HepG2 (cell line): ENCODE results near the gene CA11. TPM values are rescaled to one million over a fixed set of nuclear protein-coding genes. Genes with fewer than 3 reads are reported as not detected.

Experiments
- BCL6 ChIP-seq: IDR thresholded peaks from 2 replicates; pipeline ENCODE4 v1.6.1; 2016; ENCODE audit warnings: missing genetic modification reagents, missing compliant biosample characterization
- CENPT ChIP-seq: sonication (generic); formaldehyde crosslinking; IDR thresholded peaks from 2 replicates; pipeline ENCODE4 v1.8.0; 2022; ENCODE audit warnings: low read depth, mild to moderate bottlenecking, moderate library complexity, missing genetic modification reagents
- CHD4 ChIP-seq: fragments of 200-600 bp; sonication (generic); IDR thresholded peaks from 2 replicates; pipeline ENCODE4 v1.7.0; 2017; ENCODE audit warnings: mild to moderate bottlenecking, low read length, borderline replicate concordance
- FOXA1 ChIP-seq, 2 experiments: fragments of 450-650 bp in 1 of 2; sonication (generic) in 1 of 2; formaldehyde crosslinking in 1 of 2; IDR thresholded peaks; 2 replicates each; pipeline versions ENCODE4 v1.4.0 to v1.6.1; 2016 to 2020; ENCODE audit warnings: missing genetic modification reagents in 1 of 2
- FOXM1 ChIP-seq: sonication (generic); formaldehyde crosslinking; IDR thresholded peaks from 2 replicates; pipeline ENCODE4 v1.5.0; 2020; ENCODE audit warnings: missing genetic modification reagents
- HIVEP1 ChIP-seq: sonication (generic); formaldehyde crosslinking; IDR thresholded peaks from 2 replicates; pipeline ENCODE4 v1.4.0; 2020; ENCODE audit warnings: mild to moderate bottlenecking, missing genetic modification reagents
- MIXL1 ChIP-seq: IDR thresholded peaks from 2 replicates; pipeline ENCODE4 v1.6.1; 2016
- MLLT10 ChIP-seq: sonication (generic); formaldehyde crosslinking; IDR thresholded peaks from 2 replicates; pipeline ENCODE4 v1.4.0; 2020; ENCODE audit warnings: missing genetic modification reagents
- RFX5 ChIP-seq: IDR thresholded peaks from 2 replicates; pipeline ENCODE4 v1.6.1; 2011; ENCODE audit warnings: low read depth, low read length, improper control_type of control experiment
- SALL2 ChIP-seq: sonication (generic); formaldehyde crosslinking; IDR thresholded peaks from 2 replicates; pipeline ENCODE4 v1.8.1; 2023; ENCODE audit warnings: mild to moderate bottlenecking, missing genetic modification reagents, inconsistent platforms
- SSRP1 ChIP-seq: IDR thresholded peaks from 2 replicates; pipeline ENCODE4 v1.6.1; 2016; ENCODE audit warnings: control low read depth
- STAG1 ChIP-seq: sonication (generic); formaldehyde crosslinking; IDR thresholded peaks from 2 replicates; pipeline ENCODE4 v1.4.0; 2020; ENCODE audit warnings: missing genetic modification reagents
- SYNCRIP ChIP-seq: fragments of 200-400 bp; formaldehyde crosslinking; IDR thresholded peaks from 2 replicates; pipeline ENCODE4 v1.6.1; 2018; ENCODE audit warnings: mild to moderate bottlenecking, low read depth, low read length; ENCODE audit not compliant: insufficient read depth
- U2AF1 ChIP-seq: fragments of 200-400 bp; formaldehyde crosslinking; optimal IDR thresholded peaks from 2 replicates; pipeline ENCODE3; 2017; ENCODE audit warnings: mild to moderate bottlenecking, low read depth, low read length
- YEATS2 ChIP-seq: sonication (generic); formaldehyde crosslinking; IDR thresholded peaks from 2 replicates; pipeline ENCODE4 v1.4.0; 2020; ENCODE audit warnings: missing genetic modification reagents, borderline replicate concordance
- ZNF3 ChIP-seq: IDR thresholded peaks from 2 replicates; pipeline ENCODE4 v1.7.0; 2017; ENCODE audit warnings: inconsistent platforms
- ZNF644 ChIP-seq: IDR thresholded peaks from 2 replicates; pipeline ENCODE4 v1.6.1; 2016; ENCODE audit warnings: low read depth
- ZSCAN9 ChIP-seq: IDR thresholded peaks from 2 replicates; pipeline ENCODE4 v1.6.1; 2016; ENCODE audit warnings: borderline replicate concordance
- polyA plus RNA-seq, 8 experiments: library from polyadenylated mRNA; depleted of rRNA in 3 of 8; stranded (reverse) in 7 of 8; unstranded in 1 of 8; fragments of >200 nt; fragmentation: Illumina TruSeq in 4 of 8; extraction: Trizol in 4 of 8; gene quantifications; 2 replicates each; pipeline versions ENCODE4 v1.2.1 to v1.2.3, GENCODE V29; 2011 to 2016; ENCODE audit warnings: low read depth in 4 of 8, missing spikeins in 1 of 8, mixed read lengths in 1 of 8; ENCODE audit not compliant: insufficient read depth in 1 of 8
- total RNA-seq, 5 experiments: library from RNA; depleted of rRNA; stranded (reverse); fragments of >200 nt; fragmentation: Illumina TruSeq; extraction: Trizol; gene quantifications; 2 replicates each; pipeline ENCODE4 v1.2.3, GENCODE V29; 2016; ENCODE audit warnings: low read depth in 1 of 5
- TF ChIP-seq, protein P1 (sequence below), 2 experiments: IDR thresholded peaks; 2 replicates each; pipeline ENCODE4 v1.6.1; 2011 to 2012; ENCODE audit warnings: low read length in 2 of 2, borderline replicate concordance in 1 of 2, low read depth in 1 of 2, mild to moderate bottlenecking in 1 of 2, moderate library complexity in 1 of 2
- TF ChIP-seq, protein P2 (sequence below): sonication (generic); formaldehyde crosslinking; IDR thresholded peaks from 2 replicates; pipeline ENCODE4 v1.4.0; 2020; ENCODE audit warnings: missing genetic modification reagents
- TF ChIP-seq, protein P3 (sequence below): sonication (generic); formaldehyde crosslinking; IDR thresholded peaks from 2 replicates; pipeline ENCODE4 v1.5.1; 2020; ENCODE audit warnings: mild to moderate bottlenecking, missing genetic modification reagents
- TF ChIP-seq, protein P4 (sequence below): sonication (generic); formaldehyde crosslinking; IDR thresholded peaks from 2 replicates; pipeline ENCODE4 v1.4.0; 2020; ENCODE audit warnings: mild to moderate bottlenecking, missing genetic modification reagents
- TF ChIP-seq, protein P5 (sequence below): sonication (generic); formaldehyde crosslinking; conservative IDR thresholded peaks from 2 replicates; pipeline ENCODE4 v1.8.1; 2023; ENCODE audit warnings: missing genetic modification reagents

Gene CA11
- total and polyA plus RNA-seq, 2 of the 13 experiments (the other 11 are each of a cell fraction or from before 2014, with no cell fraction given), result 0.41 to 0.58 TPM

DNA sequence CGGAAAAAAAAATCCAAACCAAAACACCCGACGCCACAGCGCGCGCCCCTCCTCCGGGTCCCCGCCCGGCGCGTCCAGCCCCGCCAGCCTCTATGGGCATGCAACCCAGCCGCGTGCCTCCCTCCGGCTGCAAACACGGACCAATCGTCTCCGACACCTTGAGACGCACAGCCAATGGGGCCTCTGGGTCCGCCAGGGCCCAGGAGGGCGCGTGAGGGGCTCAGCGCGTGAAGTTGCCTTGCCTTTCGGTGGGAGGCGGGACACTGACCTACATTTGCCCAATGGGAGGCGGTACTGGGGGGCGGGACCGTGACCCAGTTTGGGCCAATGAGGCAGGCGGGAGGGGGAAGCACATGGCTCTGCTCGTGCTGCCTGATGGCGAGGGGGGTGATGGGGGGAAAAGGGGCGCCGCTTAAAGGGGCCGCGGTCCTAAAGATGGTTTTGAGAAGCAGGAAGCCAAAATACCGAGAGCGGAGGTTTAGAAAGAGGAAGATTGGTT is 8.5 kb downstream of the CA11 start (continued):
- TF ChIP-seq, protein P1, sequence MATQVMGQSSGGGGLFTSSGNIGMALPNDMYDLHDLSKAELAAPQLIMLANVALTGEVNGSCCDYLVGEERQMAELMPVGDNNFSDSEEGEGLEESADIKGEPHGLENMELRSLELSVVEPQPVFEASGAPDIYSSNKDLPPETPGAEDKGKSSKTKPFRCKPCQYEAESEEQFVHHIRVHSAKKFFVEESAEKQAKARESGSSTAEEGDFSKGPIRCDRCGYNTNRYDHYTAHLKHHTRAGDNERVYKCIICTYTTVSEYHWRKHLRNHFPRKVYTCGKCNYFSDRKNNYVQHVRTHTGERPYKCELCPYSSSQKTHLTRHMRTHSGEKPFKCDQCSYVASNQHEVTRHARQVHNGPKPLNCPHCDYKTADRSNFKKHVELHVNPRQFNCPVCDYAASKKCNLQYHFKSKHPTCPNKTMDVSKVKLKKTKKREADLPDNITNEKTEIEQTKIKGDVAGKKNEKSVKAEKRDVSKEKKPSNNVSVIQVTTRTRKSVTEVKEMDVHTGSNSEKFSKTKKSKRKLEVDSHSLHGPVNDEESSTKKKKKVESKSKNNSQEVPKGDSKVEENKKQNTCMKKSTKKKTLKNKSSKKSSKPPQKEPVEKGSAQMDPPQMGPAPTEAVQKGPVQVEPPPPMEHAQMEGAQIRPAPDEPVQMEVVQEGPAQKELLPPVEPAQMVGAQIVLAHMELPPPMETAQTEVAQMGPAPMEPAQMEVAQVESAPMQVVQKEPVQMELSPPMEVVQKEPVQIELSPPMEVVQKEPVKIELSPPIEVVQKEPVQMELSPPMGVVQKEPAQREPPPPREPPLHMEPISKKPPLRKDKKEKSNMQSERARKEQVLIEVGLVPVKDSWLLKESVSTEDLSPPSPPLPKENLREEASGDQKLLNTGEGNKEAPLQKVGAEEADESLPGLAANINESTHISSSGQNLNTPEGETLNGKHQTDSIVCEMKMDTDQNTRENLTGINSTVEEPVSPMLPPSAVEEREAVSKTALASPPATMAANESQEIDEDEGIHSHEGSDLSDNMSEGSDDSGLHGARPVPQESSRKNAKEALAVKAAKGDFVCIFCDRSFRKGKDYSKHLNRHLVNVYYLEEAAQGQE (IDR thresholded peaks at IDR 0.05; ENCODE audit: borderline replicate concordance in 1 of 2, low read depth in 1 of 2, low read length in 2 of 2), result no peak
- TF ChIP-seq, protein P2, sequence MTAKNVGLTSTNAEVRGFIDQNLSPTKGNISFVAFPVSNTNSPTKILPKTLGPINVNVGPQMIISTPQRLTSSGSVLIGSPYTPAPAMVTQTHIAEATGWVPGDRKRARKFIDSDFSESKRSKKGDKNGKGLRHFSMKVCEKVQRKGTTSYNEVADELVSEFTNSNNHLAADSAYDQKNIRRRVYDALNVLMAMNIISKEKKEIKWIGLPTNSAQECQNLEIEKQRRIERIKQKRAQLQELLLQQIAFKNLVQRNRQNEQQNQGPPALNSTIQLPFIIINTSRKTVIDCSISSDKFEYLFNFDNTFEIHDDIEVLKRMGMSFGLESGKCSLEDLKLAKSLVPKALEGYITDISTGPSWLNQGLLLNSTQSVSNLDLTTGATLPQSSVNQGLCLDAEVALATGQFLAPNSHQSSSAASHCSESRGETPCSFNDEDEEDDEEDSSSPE (CRISPR knock-in tag), result peak; percentile 94
- TF ChIP-seq HIVEP1 (CRISPR knock-in tag) (peak; percentile 81), FOXM1 (no peak), SALL2 (CRISPR knock-in tag) (no peak), SYNCRIP (no peak), ZNF644 (CRISPR knock-in tag) (no peak), U2AF1 (peak; percentile 24), SSRP1 (CRISPR knock-in tag) (no peak), RFX5 (no peak; the same call in 1 of the 2 replicates), BCL6 (CRISPR knock-in tag) (peak; percentile 70), CENPT (CRISPR knock-in tag) (no peak; the same call in 1 of the 2 replicates), CHD4 (no peak), FOXA1 (IDR thresholded peaks at IDR 0.05) (no peak), FOXA1 (CRISPR knock-in tag; IDR thresholded peaks at IDR 0.05) (no peak), MIXL1 (no peak), STAG1 (CRISPR knock-in tag) (no peak), ZSCAN9 (no peak), ZNF3 (CRISPR knock-in tag) (no peak), YEATS2 (CRISPR knock-in tag) (peak; percentile 35; the same call in 1 of the 2 replicates), MLLT10 (CRISPR knock-in tag) (no peak)
- TF ChIP-seq, protein P3, sequence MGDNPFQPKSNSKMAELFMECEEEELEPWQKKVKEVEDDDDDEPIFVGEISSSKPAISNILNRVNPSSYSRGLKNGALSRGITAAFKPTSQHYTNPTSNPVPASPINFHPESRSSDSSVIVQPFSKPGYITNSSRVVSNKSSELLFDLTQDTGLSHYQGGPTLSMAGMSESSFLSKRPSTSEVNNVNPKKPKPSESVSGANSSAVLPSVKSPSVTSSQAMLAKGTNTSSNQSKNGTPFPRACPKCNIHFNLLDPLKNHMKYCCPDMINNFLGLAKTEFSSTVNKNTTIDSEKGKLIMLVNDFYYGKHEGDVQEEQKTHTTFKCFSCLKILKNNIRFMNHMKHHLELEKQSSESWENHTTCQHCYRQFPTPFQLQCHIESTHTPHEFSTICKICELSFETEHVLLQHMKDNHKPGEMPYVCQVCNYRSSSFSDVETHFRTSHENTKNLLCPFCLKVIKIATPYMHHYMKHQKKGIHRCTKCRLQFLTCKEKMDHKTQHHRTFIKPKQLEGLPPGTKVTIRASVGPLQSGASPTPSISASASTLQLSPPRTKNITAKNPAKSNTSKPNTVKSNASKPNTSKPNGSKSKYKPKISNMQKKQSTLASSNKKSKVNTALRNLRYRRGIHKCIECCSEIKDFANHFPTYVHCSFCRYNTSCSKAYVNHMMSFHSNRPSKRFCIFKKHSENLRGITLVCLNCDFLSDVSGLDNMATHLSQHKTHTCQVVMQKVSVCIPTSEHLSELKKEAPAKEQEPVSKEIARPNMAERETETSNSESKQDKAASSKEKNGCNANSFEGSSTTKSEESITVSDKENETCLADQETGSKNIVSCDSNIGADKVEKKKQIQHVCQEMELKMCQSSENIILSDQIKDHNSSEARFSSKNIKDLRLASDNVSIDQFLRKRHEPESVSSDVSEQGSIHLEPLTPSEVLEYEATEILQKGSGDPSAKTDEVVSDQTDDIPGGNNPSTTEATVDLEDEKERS (CRISPR knock-in tag), result 0 out of 2 replicates have a peak, but pooled peaks have one; percentile 31
- TF ChIP-seq, protein P4, sequence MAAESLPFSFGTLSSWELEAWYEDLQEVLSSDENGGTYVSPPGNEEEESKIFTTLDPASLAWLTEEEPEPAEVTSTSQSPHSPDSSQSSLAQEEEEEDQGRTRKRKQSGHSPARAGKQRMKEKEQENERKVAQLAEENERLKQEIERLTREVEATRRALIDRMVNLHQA, result no peak
- TF ChIP-seq, protein P5, sequence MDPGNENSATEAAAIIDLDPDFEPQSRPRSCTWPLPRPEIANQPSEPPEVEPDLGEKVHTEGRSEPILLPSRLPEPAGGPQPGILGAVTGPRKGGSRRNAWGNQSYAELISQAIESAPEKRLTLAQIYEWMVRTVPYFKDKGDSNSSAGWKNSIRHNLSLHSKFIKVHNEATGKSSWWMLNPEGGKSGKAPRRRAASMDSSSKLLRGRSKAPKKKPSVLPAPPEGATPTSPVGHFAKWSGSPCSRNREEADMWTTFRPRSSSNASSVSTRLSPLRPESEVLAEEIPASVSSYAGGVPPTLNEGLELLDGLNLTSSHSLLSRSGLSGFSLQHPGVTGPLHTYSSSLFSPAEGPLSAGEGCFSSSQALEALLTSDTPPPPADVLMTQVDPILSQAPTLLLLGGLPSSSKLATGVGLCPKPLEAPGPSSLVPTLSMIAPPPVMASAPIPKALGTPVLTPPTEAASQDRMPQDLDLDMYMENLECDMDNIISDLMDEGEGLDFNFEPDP (CRISPR knock-in tag), result no peak
